Non-pigmented ciliary epithelial cell (primary cell): ENCODE results near the gene UCK2.

Source experiments
- DNase-seq: peaks from one replicate; pipeline ENCODE4 v3.0.0-alpha.2; 2010; ENCODE audit warnings: low read depth

UCK2 gene

GRCh38 chr1:165834229-165834628, 6.8 kb downstream of the UCK2 start:
- DNase-seq: no peak

GRCh38 chr1:165834881-165835280, 7.5 kb downstream of the UCK2 start:
- DNase-seq: no peak

- DNase-seq: no peak
Measured at GRCh38 chr1:165836664-165837482, 9.5 kb downstream of the UCK2 start.

GRCh38 chr1:165837838-165838364, 10.5 kb downstream of the UCK2 start:
- DNase-seq: no peak

- no peak for DNase-seq
Measured at GRCh38 chr1:165840423-165840822, 13.0 kb downstream of the UCK2 start.

- DNase-seq: no peak
Measured at GRCh38 chr1:165841582-165842017, 14.2 kb downstream of the UCK2 start.

GRCh38 chr1:165842023-165842670, 14.7 kb downstream of the UCK2 start:
- no peak for DNase-seq

GRCh38 chr1:165842671-165843129, 15.3 kb downstream of the UCK2 start:
- no peak for DNase-seq

GRCh38 chr1:165843304-165843703, 15.9 kb downstream of the UCK2 start:
- no peak for DNase-seq

GRCh38 chr1:165844114-165844798, 16.8 kb downstream of the UCK2 start:
- no peak for DNase-seq

GRCh38 chr1:165844933-165845332, 17.5 kb downstream of the UCK2 start:
- no peak for DNase-seq

GRCh38 chr1:165845569-165845968, 18.2 kb downstream of the UCK2 start:
- DNase-seq: no peak

GRCh38 chr1:165845992-165846748, 18.8 kb downstream of the UCK2 start:
- DNase-seq: no peak

GRCh38 chr1:165847486-165847885, 20.1 kb downstream of the UCK2 start:
- no peak for DNase-seq

GRCh38 chr1:165849353-165850133, 22.1 kb downstream of the UCK2 start:
- no peak for DNase-seq

- no peak for DNase-seq
Measured at GRCh38 chr1:165851034-165851658, 23.7 kb downstream of the UCK2 start.

- DNase-seq: no peak
Measured at GRCh38 chr1:165852871-165853270, 25.5 kb downstream of the UCK2 start.

- no peak for DNase-seq
Measured at GRCh38 chr1:165853528-165854075, 26.2 kb downstream of the UCK2 start.

- peak; percentile 96 for DNase-seq
Measured at GRCh38 chr1:165854101-165854845, 26.9 kb downstream of the UCK2 start.
